Neuronal stem cell (in vitro differentiated cells): ENCODE measurements around the gene EEA1.

Experiments
- DNase-seq: peaks from one replicate; pipeline ENCODE4 v3.0.0-alpha.2; 2013; ENCODE audit warnings: low spot score
- H2AFZ ChIP-seq: one replicate; pipeline ENCODE4 v1.6.1; 2013; ENCODE audit warnings: mild to moderate bottlenecking, low read length, inconsistent platforms
- H2AK5ac ChIP-seq: 2 replicates; pipeline ENCODE4 v1.6.1; 2013; ENCODE audit warnings: low read depth, mild to moderate bottlenecking, inconsistent platforms, low read length, moderate library complexity, mixed read lengths
- H2BK120ac ChIP-seq: 2 replicates; pipeline ENCODE4 v1.6.1; 2013; ENCODE audit warnings: low read depth, mild to moderate bottlenecking, inconsistent platforms, low read length, moderate library complexity, mixed read lengths
- H2BK12ac ChIP-seq: one replicate; pipeline ENCODE4 v1.6.1; 2013; ENCODE audit warnings: low read length, inconsistent platforms
- H2BK15ac ChIP-seq: 2 replicates; pipeline ENCODE4 v1.6.1; 2013; ENCODE audit warnings: mild to moderate bottlenecking, low read length, inconsistent platforms, mixed read lengths
- H2BK5ac ChIP-seq: one replicate; pipeline ENCODE4 v1.6.1; 2013; ENCODE audit warnings: inconsistent platforms, mild to moderate bottlenecking, low read length, moderate library complexity
- H3K14ac ChIP-seq: one replicate; pipeline ENCODE4 v1.6.1; 2013; ENCODE audit warnings: low read length, inconsistent platforms
- H3K18ac ChIP-seq: 2 replicates; pipeline ENCODE4 v1.6.1; 2013; ENCODE audit warnings: low read length, inconsistent platforms
- H3K23ac ChIP-seq: 2 replicates; pipeline ENCODE4 v1.6.1; 2013; ENCODE audit warnings: low read depth, mild to moderate bottlenecking, mixed read lengths, low read length, inconsistent platforms; ENCODE audit not compliant: poor library complexity
- H3K27ac ChIP-seq: replicated peaks from 3 replicates; pipeline ENCODE4 v1.5.1; 2013; ENCODE audit warnings: low read length, inconsistent platforms
- H3K27me3 ChIP-seq, 3 experiments: 2 replicates each; pipeline ENCODE4 v1.6.1; 2013; ENCODE audit warnings: low read length in 3 of 3, mild to moderate bottlenecking in 2 of 3, inconsistent platforms in 1 of 3, low read depth in 1 of 3, mixed read lengths in 1 of 3, moderate library complexity in 1 of 3; ENCODE audit not compliant: control insufficient read depth in 3 of 3, insufficient read depth in 3 of 3
- H3K36me3 ChIP-seq, 2 donors: replicated peaks in 1 of 2; 2 replicates each; pipeline ENCODE4 v1.6.1; 2013; ENCODE audit warnings: low read length in 2 of 2; ENCODE audit not compliant: control insufficient read depth in 2 of 2, insufficient read depth in 2 of 2
- H3K4ac ChIP-seq: 2 replicates; pipeline ENCODE4 v1.6.1; 2013; ENCODE audit warnings: inconsistent platforms, mild to moderate bottlenecking, low read length, moderate library complexity
- H3K4me1 ChIP-seq, 2 donors: 1 replicate in 1 of 2; 2 replicates in 1 of 2; pipeline ENCODE4 v1.6.1; 2013; ENCODE audit warnings: low read length in 2 of 2, low read depth in 1 of 2; ENCODE audit not compliant: control insufficient read depth in 2 of 2, insufficient read depth in 1 of 2
- H3K4me2 ChIP-seq: one replicate; pipeline ENCODE4 v1.6.1; 2013; ENCODE audit warnings: mild to moderate bottlenecking, low read length, inconsistent platforms; ENCODE audit not compliant: insufficient read depth, poor library complexity, severe bottlenecking
- H3K4me3 ChIP-seq, 2 donors: 2 replicates each; pipeline ENCODE4 v1.5.1; 2013; ENCODE audit warnings: low read length in 2 of 2, mild to moderate bottlenecking in 2 of 2, inconsistent platforms in 1 of 2, moderate library complexity in 1 of 2
- H3K79me1 ChIP-seq: one replicate; pipeline ENCODE4 v1.6.1; 2013; ENCODE audit warnings: low read depth, mild to moderate bottlenecking, inconsistent platforms, low read length, moderate library complexity
- H3K9ac ChIP-seq: one replicate; pipeline ENCODE4 v1.6.1; 2013; ENCODE audit warnings: mild to moderate bottlenecking, low read depth, low read length, inconsistent platforms; ENCODE audit not compliant: poor library complexity
- H3K9me3 ChIP-seq, 2 donors: replicated peaks in 1 of 2; 2 replicates each; pipeline versions ENCODE3 to v1.6.1; 2013; ENCODE audit warnings: low read length in 2 of 2, mild to moderate bottlenecking in 2 of 2, inconsistent platforms in 1 of 2, low read depth in 1 of 2, mixed read lengths in 1 of 2, moderate library complexity in 1 of 2; ENCODE audit not compliant: control insufficient read depth in 2 of 2, insufficient read depth in 1 of 2
- H4K8ac ChIP-seq: one replicate; pipeline ENCODE4 v1.6.1; 2013; ENCODE audit warnings: low read depth, mild to moderate bottlenecking, inconsistent platforms, low read length, moderate library complexity
- H4K91ac ChIP-seq: one replicate; pipeline ENCODE4 v1.6.1; 2013; ENCODE audit warnings: low read length, low read depth, mild to moderate bottlenecking, inconsistent platforms; ENCODE audit not compliant: poor library complexity
- WGBS, 2 donors: extraction: QIAGEN DNeasy Blood & Tissue Kit; methylation state at CpG; one replicate each; pipeline ENCODE4 v1.1.7; 2013; ENCODE audit warnings: missing lambda C conversion rate in 2 of 2, mixed read lengths in 1 of 2; ENCODE audit not compliant: insufficient read length in 2 of 2, insufficient replicate concordance in 1 of 2; ENCODE audit errors: extremely low coverage in 2 of 2; 5-methylcytosine and 5-hydroxymethylcytosine counted together

The EEA1 gene

GRCh38 chr12:92898755-92899154, 30.3 kb downstream of the EEA1 start:
- no peak overlapping the region for H2AFZ ChIP-seq

GRCh38 chr12:92897844-92898243, 31.3 kb downstream of the EEA1 start:
- H3K27me3 ChIP-seq: no peaks in the 10 kb centered on the region
- H2BK15ac ChIP-seq: no peak overlapping the region
- H3K4ac ChIP-seq: no peak overlapping the region
- no peak overlapping the region for H2AFZ ChIP-seq
- H3K23ac ChIP-seq: no peak overlapping the region
- no peaks in the 10 kb centered on the region for H3K79me1 ChIP-seq
- H3K9ac ChIP-seq: no peak overlapping the region
- H2BK5ac ChIP-seq: no peak overlapping the region
- no peak overlapping the region for H2AK5ac ChIP-seq
- H3K27ac ChIP-seq: no peak overlapping the region
- H3K4me2 ChIP-seq: no peak overlapping the region
- no peak for DNase-seq
- peaks cover 0 to 5% of the 10 kb centered on the region in 2 donors for H3K9me3 ChIP-seq
- H3K4me3 ChIP-seq: no peak overlapping the region
- H3K4me1 ChIP-seq: peaks cover 0 to 3% of the 10 kb centered on the region in 2 donors
- no CpG with 5 or more reads among the region's 5 CpGs for WGBS, 2 donors
- H4K91ac ChIP-seq: no peak overlapping the region
- no peak overlapping the region for H4K8ac ChIP-seq
- H3K36me3 ChIP-seq: peaks cover 0 to 10% of the 10 kb centered on the region in 2 donors
- H3K14ac ChIP-seq: no peak overlapping the region
- H2BK120ac ChIP-seq: no peak overlapping the region
- no peak overlapping the region for H2BK12ac ChIP-seq
- no peak overlapping the region for H3K18ac ChIP-seq

More at GRCh38 chr12:92898755-92899154, 30.3 kb downstream of the EEA1 start:
- H2BK5ac ChIP-seq: no peak overlapping the region
- peaks cover 0 to 5% of the 10 kb centered on the region in 2 donors for H3K9me3 ChIP-seq
- no peak for DNase-seq
- no peak overlapping the region for H3K4ac ChIP-seq
- no peak overlapping the region for H4K91ac ChIP-seq
- H3K79me1 ChIP-seq: no peaks in the 10 kb centered on the region
- peaks cover 0 to 3% of the 10 kb centered on the region in 2 donors for H3K4me1 ChIP-seq
- no peak overlapping the region for H2BK15ac ChIP-seq
- H2BK12ac ChIP-seq: no peak overlapping the region
- no peak overlapping the region for H4K8ac ChIP-seq
- no peak overlapping the region for H3K9ac ChIP-seq
- H3K27me3 ChIP-seq: no peaks in the 10 kb centered on the region
- no peak overlapping the region for H3K4me2 ChIP-seq
- no peak overlapping the region for H2AK5ac ChIP-seq
- H2BK120ac ChIP-seq: no peak overlapping the region
- no peak overlapping the region for H3K14ac ChIP-seq
- H3K36me3 ChIP-seq: peaks cover 0 to 10% of the 10 kb centered on the region in 2 donors
- H3K27ac ChIP-seq: no peak overlapping the region
- H3K4me3 ChIP-seq: no peak overlapping the region
- no peak overlapping the region for H3K18ac ChIP-seq
- H3K23ac ChIP-seq: no peak overlapping the region

GRCh38 chr12:92890601-92891106, 38.4 kb downstream of the EEA1 start:
- Histone ChIP-seq H4K8ac (no peak overlapping the region), H3K36me3 (peaks cover 0 to 10% of the 10 kb centered on the region in 2 donors), H2BK12ac (no peak overlapping the region), H2BK120ac (no peak overlapping the region), H2BK15ac (no peak overlapping the region), H3K27me3 (no peaks in the 10 kb centered on the region), H4K91ac (no peak overlapping the region), H3K4ac (no peak overlapping the region), H3K4me1 (no peaks in the 10 kb centered on the region), H3K79me1 (no peaks in the 10 kb centered on the region), H2BK5ac (no peak overlapping the region), H3K14ac (no peak overlapping the region), H3K4me3 (no peak overlapping the region), H3K23ac (no peak overlapping the region), H2AK5ac (no peak overlapping the region), H3K9me3 (no peaks in the 10 kb centered on the region), H3K27ac (no peak overlapping the region), H3K9ac (no peak overlapping the region), H2AFZ (no peak overlapping the region), H3K18ac (no peak overlapping the region), H3K4me2 (no peak overlapping the region)
- no peak for DNase-seq
- WGBS, 2 donors: no CpG with 5 or more reads among the region's 3 CpGs

- Histone ChIP-seq H2BK120ac (no peak overlapping the region), H4K8ac (no peak overlapping the region), H3K4me3 (no peak overlapping the region), H2AK5ac (no peak overlapping the region), H3K14ac (no peak overlapping the region), H2BK12ac (no peak overlapping the region), H3K9ac (no peak overlapping the region), H2BK5ac (no peak overlapping the region), H3K4me2 (no peak overlapping the region), H3K18ac (no peak overlapping the region), H3K36me3 (peaks cover 0 to 28% of the 10 kb centered on the region in 2 donors), H2AFZ (no peak overlapping the region), H3K27me3 (no peaks in the 10 kb centered on the region), H3K27ac (no peak overlapping the region), H3K79me1 (no peaks in the 10 kb centered on the region), H2BK15ac (no peak overlapping the region), H3K23ac (no peak overlapping the region), H3K4ac (no peak overlapping the region), H4K91ac (no peak overlapping the region), H3K4me1 (no peaks in the 10 kb centered on the region), H3K9me3 (no peaks in the 10 kb centered on the region)
- no CpG with 5 or more reads among the region's 2 CpGs for WGBS, 2 donors
- no peak for DNase-seq
Observed at GRCh38 chr12:92886131-92886530, 43.0 kb downstream of the EEA1 start.
